Endothelial cell of umbilical vein (primary cell): ENCODE results near the gene KIAA1217. TPM values are rescaled to one million over a fixed set of nuclear protein-coding genes. Genes with fewer than 3 reads are reported as not detected.

Source experiments
- BruUV-seq: library from RNA; stranded (reverse); fragments of 400-500 nt; replicated peaks from 2 replicates; lab custom pipeline; 2021; lab: Mats Ljungman, UMichigan
- CTCF ChIA-PET: fragments of 300-600, 350-600 bp; sonication (Branson Sonifier 250); formaldehyde crosslinking; loops from one replicate; lab custom pipeline; 2021; ENCODE audit warnings: antibody characterized with exemption, inconsistent platforms; lab: Charles Lee
- POLR2A ChIA-PET: fragments of 300-600, 350-600 bp; sonication (Branson Sonifier 250); formaldehyde crosslinking; loops from one replicate; lab custom pipeline; 2021; ENCODE audit warnings: antibody characterized with exemption, inconsistent platforms; lab: Charles Lee
- DNase-seq: peaks from one replicate; pipeline ENCODE4 v3.0.0-alpha.2; 2011; ENCODE audit warnings: low read depth, low spot score
- FAIRE-seq: peaks from 2 replicates; lab custom pipeline; 2011; peaks lifted over from hg19 to GRCh38; lab: Jason Lieb, UNC
- H2AFZ ChIP-seq: 2 replicates; pipeline ENCODE4 v1.6.0; 2012; ENCODE audit warnings: low read depth, low read length, control low read depth, inconsistent platforms
- H3K27ac ChIP-seq: 2 replicates; pipeline ENCODE4 v1.5.1; 2011; ENCODE audit warnings: low read depth, mild to moderate bottlenecking, control low read depth, low read length, moderate library complexity; ENCODE audit not compliant: insufficient read depth
- H3K27me3 ChIP-seq, 2 experiments: 2 replicates each; pipeline versions ENCODE4 v1.6.0 to v1.6.1; 2011; ENCODE audit warnings: low read length in 2 of 2, mixed read lengths in 1 of 2; ENCODE audit not compliant: control insufficient read depth in 2 of 2, insufficient read depth in 2 of 2
- H3K36me3 ChIP-seq, 2 experiments: 2 replicates in 1 of 2; 3 replicates in 1 of 2; pipeline ENCODE4 v1.5.1; 2011; ENCODE audit warnings: low read length in 2 of 2, mild to moderate bottlenecking in 1 of 2, moderate library complexity in 1 of 2; ENCODE audit not compliant: control insufficient read depth in 2 of 2, insufficient read depth in 2 of 2; ENCODE audit errors: extremely low read depth in 1 of 2
- H3K4me1 ChIP-seq: 3 replicates; pipeline ENCODE4 v1.5.1; 2011; ENCODE audit warnings: mild to moderate bottlenecking, low read length; ENCODE audit not compliant: control insufficient read depth, insufficient read depth; ENCODE audit errors: extremely low read depth
- H3K4me2 ChIP-seq: 2 replicates; pipeline ENCODE4 v1.6.1; 2011; ENCODE audit warnings: low read length, control low read depth, mixed read lengths; ENCODE audit not compliant: insufficient read depth
- H3K4me3 ChIP-seq, 3 experiments: fragments of 200-600 bp in 1 of 3; sonication (generic), shearing (Covaris generic) in 1 of 3; replicated peaks in 1 of 3; 2 replicates each; pipeline ENCODE4 v1.5.1; 2011 to 2016; ENCODE audit warnings: control low read depth in 3 of 3, low read length in 3 of 3, mild to moderate bottlenecking in 2 of 3, inconsistent platforms in 1 of 3, low read depth in 1 of 3, moderate library complexity in 1 of 3; ENCODE audit not compliant: insufficient read depth in 1 of 3
- H3K79me2 ChIP-seq: 2 replicates; pipeline ENCODE4 v1.6.0; 2012; ENCODE audit warnings: low read length, inconsistent platforms; ENCODE audit not compliant: control insufficient read depth, insufficient read depth
- H3K9ac ChIP-seq: replicated peaks from 2 replicates; pipeline ENCODE3; 2011; ENCODE audit warnings: low read length, control low read depth; ENCODE audit not compliant: insufficient read depth; ENCODE audit errors: extremely low read depth
- H3K9me1 ChIP-seq: replicated peaks from 3 replicates; pipeline ENCODE4 v1.6.0; 2011; ENCODE audit warnings: mild to moderate bottlenecking, low read length; ENCODE audit not compliant: control insufficient read depth, insufficient read depth; ENCODE audit errors: extremely low read depth
- H3K9me3 ChIP-seq: replicated peaks from 2 replicates; pipeline ENCODE4 v1.5.1; 2012; ENCODE audit warnings: low read length, inconsistent platforms; ENCODE audit not compliant: control insufficient read depth, insufficient read depth
- H4K20me1 ChIP-seq: replicated peaks from 2 replicates; pipeline ENCODE3; 2011; ENCODE audit warnings: mild to moderate bottlenecking, low read length; ENCODE audit not compliant: control insufficient read depth, insufficient read depth; ENCODE audit errors: extremely low read depth
- CTCF ChIP-seq, 2 donors: IDR thresholded peaks; 1 replicate in 1 of 2; 2 replicates in 1 of 2; pipeline ENCODE4 v1.5.1; 2011; ENCODE audit warnings: low read length in 2 of 2, mild to moderate bottlenecking in 2 of 2, moderate library complexity in 2 of 2, control low read depth in 1 of 2, inconsistent platforms in 1 of 2, low read depth in 1 of 2; ENCODE audit not compliant: insufficient read depth in 1 of 2; ENCODE audit errors: extremely low read depth in 1 of 2
- EZH2 ChIP-seq: IDR thresholded peaks from 2 replicates; pipeline ENCODE4 v1.6.1; 2012; ENCODE audit warnings: borderline replicate concordance, low read depth, mild to moderate bottlenecking, moderate library complexity, low read length, inconsistent platforms; ENCODE audit not compliant: severe bottlenecking
- FOS ChIP-seq: IDR thresholded peaks from 2 replicates; pipeline ENCODE4 v1.6.1; 2011; ENCODE audit warnings: mild to moderate bottlenecking, low read length, moderate library complexity, borderline replicate concordance; ENCODE audit not compliant: insufficient read depth
- GATA2 ChIP-seq: IDR thresholded peaks from 2 replicates; pipeline ENCODE4 v1.7.0; 2011; ENCODE audit warnings: low read depth, mild to moderate bottlenecking, moderate library complexity, mixed read lengths, low read length; ENCODE audit not compliant: insufficient read length, insufficient read depth
- JUN ChIP-seq: IDR thresholded peaks from 2 replicates; pipeline ENCODE4 v1.6.1; 2011; ENCODE audit warnings: borderline replicate concordance, low read depth; ENCODE audit not compliant: insufficient read length, insufficient read depth
- MAX ChIP-seq: IDR thresholded peaks from 2 replicates; pipeline ENCODE4 v1.6.1; 2011; ENCODE audit not compliant: insufficient read depth, insufficient read length
- MYC ChIP-seq: IDR thresholded peaks from one replicate; pipeline ENCODE4 v1.6.1; 2011; ENCODE audit warnings: mild to moderate bottlenecking, low read depth, low read length
- POLR2A ChIP-seq: IDR thresholded peaks from 2 replicates; pipeline ENCODE4 v1.6.1; 2012; ENCODE audit warnings: low read depth, mild to moderate bottlenecking, control low read depth, low read length
- POLR2AphosphoS5 ChIP-seq: IDR thresholded peaks from 2 replicates; pipeline ENCODE4 v1.6.1; 2012; ENCODE audit warnings: low read depth, mild to moderate bottlenecking, control low read depth, low read length, moderate library complexity; ENCODE audit not compliant: insufficient read depth
- dilution Hi-C: fragments of 300-500 bp; cut with MboI; formaldehyde crosslinking; loops from one replicate; pipeline ENCODE4 v1.15.0; 2019; ENCODE audit warnings: low sequenced_read_pairs; ENCODE audit not compliant: extremely low pct_ligation_motif_present
- intact Hi-C: fragments of 100-400 bp; cut with micrococcal nuclease; formaldehyde crosslinking; loops from one replicate; pipeline ENCODE4 v1.10.0; 2022
- polyA plus RNA-seq, 4 experiments: library from polyadenylated mRNA; depleted of rRNA in 3 of 4; stranded (reverse) in 3 of 4; unstranded in 1 of 4; fragments of >200 nt; gene quantifications; 2 replicates each; pipeline versions ENCODE4 v1.2.1 to v1.2.3, GENCODE V29; 2011 to 2012; ENCODE audit warnings: missing spikeins in 1 of 4
- total RNA-seq: library from RNA; stranded (reverse); gene quantifications from 2 replicates; pipeline ENCODE4 v1.2.3, GENCODE V29; 2021

KIAA1217 gene
- total and polyA plus RNA-seq, 2 donors (not counting 3 experiments of a cell fraction or from before 2014, with no cell fraction given), result 0.83 to 10.3 TPM

GRCh38 chr10:24357344-24358004 lies 148.5 kb downstream of the KIAA1217 start:
- Histone ChIP-seq H3K9me3 (no peaks in the 10 kb centered on the region), H2AFZ (no peak overlapping the region), H3K79me2 (no peaks in the 10 kb centered on the region), H3K9me1 (no peaks in the 10 kb centered on the region), H3K27me3 (no peaks in the 10 kb centered on the region), H3K36me3 (no peaks in the 10 kb centered on the region), H3K4me1 (no peaks in the 10 kb centered on the region), H3K4me2 (no peak overlapping the region), H3K9ac (no peak overlapping the region), H3K4me3 (no peak overlapping the region), H4K20me1 (no peaks in the 10 kb centered on the region), H3K27ac (no peak overlapping the region)
- ChIA-PET POLR2A (no interaction called here), CTCF (no interaction called here)
- TF ChIP-seq POLR2AphosphoS5, result no peak
- no peak for TF ChIP-seq EZH2
- TF ChIP-seq JUN, result no peak
- no peak for TF ChIP-seq MYC
- TF ChIP-seq GATA2, result no peak
- TF ChIP-seq FOS, result no peak
- no peak for TF ChIP-seq CTCF (IDR thresholded peaks at IDR 0.05; ENCODE audit: extremely low read depth in 1 of 2, insufficient read depth in 1 of 2, low read depth in 1 of 2, low read length in 2 of 2)
- no peak for TF ChIP-seq MAX
- TF ChIP-seq POLR2A, result no peak
- dilution Hi-C loops (no loop called here), intact Hi-C loops (no loop called here)
- no TSS peak for BruUV-seq
- DNase-seq (no peak), FAIRE-seq (no peak)
